Activated CD8-positive, alpha-beta T cell treated with anti-CD3 and anti-CD28 coated beads, Interleukin-2, amount 10 ng/mL, durations not matched to agents 7 days and 5 days (primary cell): ENCODE data around the gene ACTL10. TPM values are rescaled to one million over a fixed set of nuclear protein-coding genes. Genes with fewer than 3 reads are reported as not detected.
"Not testable (repeated sequence)": the region's sequence is repeated elsewhere in the genome, so short reads cannot be mapped to it uniquely, and the experiment has no call there.

ENCODE experiments used
- ATAC-seq: fragments of 150-1000 bp; cut with Tn5 transposase; one replicate; pipeline ENCODE4 v1.10.0; 2021; ENCODE audit warnings: moderate library complexity
- CTCF ChIA-PET: fragments of 350-600 bp; sonication (Branson Sonifier 250); formaldehyde crosslinking; loops from one replicate; lab custom pipeline; 2021; ENCODE audit warnings: antibody characterized with exemption; lab: Charles Lee
- POLR2A ChIA-PET: fragments of 350-600 bp; sonication (Branson Sonifier 250); formaldehyde crosslinking; loops from one replicate; lab custom pipeline; 2021; ENCODE audit warnings: antibody characterized with exemption; lab: Charles Lee
- DNase-seq: peaks from one replicate; pipeline ENCODE4 v3.0.0-alpha.2; 2020
- H3K27ac Mint-ChIP-seq: one replicate; pipeline ENCODE4 v1.8.0; 2021; ENCODE audit warnings: mild to moderate bottlenecking, mixed read lengths
- H3K27me3 Mint-ChIP-seq: one replicate; pipeline ENCODE4 v1.8.0; 2021; ENCODE audit warnings: low read depth, mixed read lengths
- H3K36me3 Mint-ChIP-seq: one replicate; pipeline ENCODE4 v1.8.0; 2021; ENCODE audit warnings: low read depth, mixed read lengths
- H3K4me1 Mint-ChIP-seq: one replicate; pipeline ENCODE4 v1.8.0; 2021; ENCODE audit warnings: low read depth, mixed read lengths
- H3K4me3 Mint-ChIP-seq: one replicate; pipeline ENCODE4 v1.8.0; 2021; ENCODE audit warnings: mild to moderate bottlenecking, mixed read lengths
- H3K9me3 Mint-ChIP-seq: one replicate; pipeline ENCODE4 v1.8.0; 2022; ENCODE audit warnings: mixed read lengths; ENCODE audit not compliant: insufficient read depth
- total RNA-seq, 2 experiments: library from RNA; stranded (reverse); gene quantifications; one replicate each; pipeline ENCODE4 v1.2.3, GENCODE V29; 2021

ACTL10 gene
- 1 to 10 TPM; 2.9 to 3.2 TPM for total RNA-seq

- peaks cover 15% of the 10 kb centered on the region for H3K36me3 Mint-ChIP-seq
Observed at GRCh38 chr20:33666293-33667244, at the start of gene ACTL10. Gene ACTL10, plus strand, starts transcription at chr20:33666943. Its CDS starts 555 bp downstream, at chr20:33667498.

GRCh38 chr20:33621717-33622400, 44.9 kb upstream of the ACTL10 start:
- no peaks in the 10 kb centered on the region for H3K9me3 Mint-ChIP-seq
- no peak overlapping the region for H3K27ac Mint-ChIP-seq
- ChIA-PET CTCF (interaction anchor here (1.1 kb wide), 1 partner anchor 10 kb away, joined by 3 read pairs; no protein-coding TSS in a partner anchor), POLR2A (no interaction called here)
- H3K4me1 Mint-ChIP-seq, result peaks cover 7% of the 10 kb centered on the region
- no peak for DNase-seq
- no peak overlapping the region for H3K4me3 Mint-ChIP-seq
- peaks cover 32% of the 10 kb centered on the region for H3K36me3 Mint-ChIP-seq
- ATAC-seq, result no peak
- H3K27me3 Mint-ChIP-seq, result no peaks in the 10 kb centered on the region

More at GRCh38 chr20:33666293-33667244, at the start of gene ACTL10:
- ATAC-seq, result peak; percentile 55
- H3K9me3 Mint-ChIP-seq, result no peaks in the 10 kb centered on the region
- no peaks in the 10 kb centered on the region for H3K27me3 Mint-ChIP-seq
- ChIA-PET CTCF (interaction anchor here (0.6 to 9.8 kb wide), 16 partner anchors 11 to 446 kb away, joined by 3 to 126 read pairs (median 4); partner anchors contain the start of genes CBFA2T2, EIF2S2, PXMP4 and SNTA1), POLR2A (interaction anchor here (0.8 to 10.3 kb wide), 7 partner anchors 9 to 266 kb away, joined by 3 to 148 read pairs (median 4); partner anchors contain the start of genes CBFA2T2, CDK5RAP1, E2F1 and PXMP4)
- DNase-seq, result peak; percentile 90
- peak within 1 kb of the TSS; percentile 90 for H3K4me3 Mint-ChIP-seq
- peaks cover 47% of the 10 kb centered on the region for H3K4me1 Mint-ChIP-seq
- H3K27ac Mint-ChIP-seq, result peak within 1 kb of the TSS; percentile 95

- POLR2A ChIA-PET, result no interaction called here
- CTCF ChIA-PET, result interaction anchor here (1.1 kb wide), 1 partner anchor 11 kb away, joined by 3 read pairs; no protein-coding TSS in a partner anchor
- Mint-ChIP-seq H3K27ac (no peak overlapping the region), H3K27me3 (no peaks in the 10 kb centered on the region), H3K36me3 (peaks cover 31% of the 10 kb centered on the region), H3K9me3 (no peaks in the 10 kb centered on the region), H3K4me1 (peaks cover 7% of the 10 kb centered on the region), H3K4me3 (no peak overlapping the region)
- DNase-seq, result no peak
- ATAC-seq, result no peak
Observed at GRCh38 chr20:33622705-33623365, 43.9 kb upstream of the ACTL10 start.

- H3K4me3 Mint-ChIP-seq, result no peak overlapping the region
Observed at GRCh38 chr20:33624399-33624798, 42.3 kb upstream of the ACTL10 start.

GRCh38 chr20:33626190-33626589, 40.6 kb upstream of the ACTL10 start:
- POLR2A ChIA-PET, result no interaction called here
- CTCF ChIA-PET, result no interaction called here
- no peak overlapping the region for H3K4me3 Mint-ChIP-seq

More at GRCh38 chr20:33624399-33624798, 42.3 kb upstream of the ACTL10 start:
- Mint-ChIP-seq H3K27me3 (no peaks in the 10 kb centered on the region), H3K9me3 (no peaks in the 10 kb centered on the region), H3K27ac (peak overlapping the region; percentile 22), H3K4me1 (peaks cover 7% of the 10 kb centered on the region), H3K36me3 (peaks cover 39% of the 10 kb centered on the region)
- ChIA-PET CTCF (no interaction called here), POLR2A (no interaction called here)
- DNase-seq, result no peak
- no peak for ATAC-seq

GRCh38 chr20:33627577-33628216, 39.0 kb upstream of the ACTL10 start:
- Mint-ChIP-seq H3K9me3 (no peaks in the 10 kb centered on the region), H3K27me3 (no peaks in the 10 kb centered on the region), H3K4me1 (peaks cover 7% of the 10 kb centered on the region), H3K4me3 (no peak overlapping the region), H3K27ac (no peak overlapping the region), H3K36me3 (peaks cover 49% of the 10 kb centered on the region)
- POLR2A ChIA-PET, result no interaction called here
- no peak for DNase-seq
- CTCF ChIA-PET, result no interaction called here
- ATAC-seq, result no peak

More at GRCh38 chr20:33626190-33626589, 40.6 kb upstream of the ACTL10 start:
- H3K27ac Mint-ChIP-seq, result no peak overlapping the region
- H3K4me1 Mint-ChIP-seq, result peaks cover 7% of the 10 kb centered on the region
- ATAC-seq (no peak), DNase-seq (no peak)
- H3K27me3 Mint-ChIP-seq, result no peaks in the 10 kb centered on the region
- H3K36me3 Mint-ChIP-seq, result peaks cover 51% of the 10 kb centered on the region
- H3K9me3 Mint-ChIP-seq, result no peaks in the 10 kb centered on the region

- Mint-ChIP-seq H3K9me3 (no peaks in the 10 kb centered on the region), H3K36me3 (peaks cover 35% of the 10 kb centered on the region), H3K4me1 (peaks cover 8% of the 10 kb centered on the region), H3K27ac (no peak overlapping the region), H3K27me3 (no peaks in the 10 kb centered on the region), H3K4me3 (no peak overlapping the region)
- DNase-seq, result no peak
- ChIA-PET CTCF (no interaction called here), POLR2A (no interaction called here)
- no peak for ATAC-seq
Observed at GRCh38 chr20:33629533-33629932, 37.2 kb upstream of the ACTL10 start.

- DNase-seq (no peak), ATAC-seq (no peak)
- H3K27ac Mint-ChIP-seq, result no peak overlapping the region
- no peaks in the 10 kb centered on the region for H3K9me3 Mint-ChIP-seq
- no peak overlapping the region for H3K4me3 Mint-ChIP-seq
- H3K4me1 Mint-ChIP-seq, result peaks cover 5% of the 10 kb centered on the region
- CTCF ChIA-PET, result no interaction called here
- H3K36me3 Mint-ChIP-seq, result peaks cover 35% of the 10 kb centered on the region
- POLR2A ChIA-PET, result no interaction called here
- H3K27me3 Mint-ChIP-seq, result no peaks in the 10 kb centered on the region
Observed at GRCh38 chr20:33629979-33630378, 36.8 kb upstream of the ACTL10 start.

- Mint-ChIP-seq H3K4me3 (no peak overlapping the region), H3K4me1 (peaks cover 5% of the 10 kb centered on the region), H3K36me3 (peaks cover 30% of the 10 kb centered on the region), H3K27ac (no peak overlapping the region), H3K9me3 (no peaks in the 10 kb centered on the region), H3K27me3 (no peaks in the 10 kb centered on the region)
- ATAC-seq (no peak), DNase-seq (no peak)
- ChIA-PET CTCF (no interaction called here), POLR2A (no interaction called here)
Observed at GRCh38 chr20:33630507-33630906, 36.2 kb upstream of the ACTL10 start.

GRCh38 chr20:33631910-33632309, 34.8 kb upstream of the ACTL10 start:
- H3K4me3 Mint-ChIP-seq, POLR2A ChIA-PET, CTCF ChIA-PET, H3K27ac Mint-ChIP-seq, ATAC-seq, H3K27me3 Mint-ChIP-seq, H3K9me3 Mint-ChIP-seq, H3K4me1 Mint-ChIP-seq, DNase-seq: not testable (repeated sequence)
- H3K36me3 Mint-ChIP-seq, result peaks cover 26% of the 10 kb centered on the region

GRCh38 chr20:33635341-33635740, 31.4 kb upstream of the ACTL10 start:
- ATAC-seq (no peak), DNase-seq (no peak)
- Mint-ChIP-seq H3K27ac (no peak overlapping the region), H3K27me3 (no peaks in the 10 kb centered on the region), H3K36me3 (peaks cover 21% of the 10 kb centered on the region), H3K4me1 (peaks cover 5% of the 10 kb centered on the region), H3K4me3 (no peak overlapping the region), H3K9me3 (no peaks in the 10 kb centered on the region)
- CTCF ChIA-PET, result no interaction called here
- POLR2A ChIA-PET, result no interaction called here
